Panc1 (cell line): Measurements from ENCODE around the gene WDHD1.

Experiments used
- POLR2AphosphoS5 ChIP-seq: IDR thresholded peaks from 2 replicates; pipeline ENCODE4 v1.6.1; 2012; ENCODE audit warnings: mild to moderate bottlenecking, low read depth, low read length, moderate library complexity
- SIN3A ChIP-seq: IDR thresholded peaks from 2 replicates; pipeline ENCODE4 v1.6.1; 2012; ENCODE audit warnings: low read depth, mild to moderate bottlenecking, low read length, moderate library complexity, borderline replicate concordance; ENCODE audit not compliant: insufficient read depth
- TF ChIP-seq, protein P1 (sequence below): fragments of 450-650 bp; IDR thresholded peaks from 2 replicates; pipeline ENCODE4 v1.5.1; 2017; ENCODE audit warnings: mild to moderate bottlenecking
- TF ChIP-seq, protein P2 (sequence below), 2 experiments: IDR thresholded peaks; 2 replicates each; pipeline ENCODE4 v1.6.1; 2011 to 2012; ENCODE audit warnings: low read depth in 2 of 2, control low read depth in 1 of 2, low read length in 1 of 2, mild to moderate bottlenecking in 1 of 2, moderate library complexity in 1 of 2; ENCODE audit not compliant: insufficient read depth in 1 of 2

- TF ChIP-seq, protein P1, sequence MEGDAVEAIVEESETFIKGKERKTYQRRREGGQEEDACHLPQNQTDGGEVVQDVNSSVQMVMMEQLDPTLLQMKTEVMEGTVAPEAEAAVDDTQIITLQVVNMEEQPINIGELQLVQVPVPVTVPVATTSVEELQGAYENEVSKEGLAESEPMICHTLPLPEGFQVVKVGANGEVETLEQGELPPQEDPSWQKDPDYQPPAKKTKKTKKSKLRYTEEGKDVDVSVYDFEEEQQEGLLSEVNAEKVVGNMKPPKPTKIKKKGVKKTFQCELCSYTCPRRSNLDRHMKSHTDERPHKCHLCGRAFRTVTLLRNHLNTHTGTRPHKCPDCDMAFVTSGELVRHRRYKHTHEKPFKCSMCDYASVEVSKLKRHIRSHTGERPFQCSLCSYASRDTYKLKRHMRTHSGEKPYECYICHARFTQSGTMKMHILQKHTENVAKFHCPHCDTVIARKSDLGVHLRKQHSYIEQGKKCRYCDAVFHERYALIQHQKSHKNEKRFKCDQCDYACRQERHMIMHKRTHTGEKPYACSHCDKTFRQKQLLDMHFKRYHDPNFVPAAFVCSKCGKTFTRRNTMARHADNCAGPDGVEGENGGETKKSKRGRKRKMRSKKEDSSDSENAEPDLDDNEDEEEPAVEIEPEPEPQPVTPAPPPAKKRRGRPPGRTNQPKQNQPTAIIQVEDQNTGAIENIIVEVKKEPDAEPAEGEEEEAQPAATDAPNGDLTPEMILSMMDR, result no peak
- TF ChIP-seq POLR2AphosphoS5 (no peak), SIN3A (no peak)
- TF ChIP-seq, protein P2, sequence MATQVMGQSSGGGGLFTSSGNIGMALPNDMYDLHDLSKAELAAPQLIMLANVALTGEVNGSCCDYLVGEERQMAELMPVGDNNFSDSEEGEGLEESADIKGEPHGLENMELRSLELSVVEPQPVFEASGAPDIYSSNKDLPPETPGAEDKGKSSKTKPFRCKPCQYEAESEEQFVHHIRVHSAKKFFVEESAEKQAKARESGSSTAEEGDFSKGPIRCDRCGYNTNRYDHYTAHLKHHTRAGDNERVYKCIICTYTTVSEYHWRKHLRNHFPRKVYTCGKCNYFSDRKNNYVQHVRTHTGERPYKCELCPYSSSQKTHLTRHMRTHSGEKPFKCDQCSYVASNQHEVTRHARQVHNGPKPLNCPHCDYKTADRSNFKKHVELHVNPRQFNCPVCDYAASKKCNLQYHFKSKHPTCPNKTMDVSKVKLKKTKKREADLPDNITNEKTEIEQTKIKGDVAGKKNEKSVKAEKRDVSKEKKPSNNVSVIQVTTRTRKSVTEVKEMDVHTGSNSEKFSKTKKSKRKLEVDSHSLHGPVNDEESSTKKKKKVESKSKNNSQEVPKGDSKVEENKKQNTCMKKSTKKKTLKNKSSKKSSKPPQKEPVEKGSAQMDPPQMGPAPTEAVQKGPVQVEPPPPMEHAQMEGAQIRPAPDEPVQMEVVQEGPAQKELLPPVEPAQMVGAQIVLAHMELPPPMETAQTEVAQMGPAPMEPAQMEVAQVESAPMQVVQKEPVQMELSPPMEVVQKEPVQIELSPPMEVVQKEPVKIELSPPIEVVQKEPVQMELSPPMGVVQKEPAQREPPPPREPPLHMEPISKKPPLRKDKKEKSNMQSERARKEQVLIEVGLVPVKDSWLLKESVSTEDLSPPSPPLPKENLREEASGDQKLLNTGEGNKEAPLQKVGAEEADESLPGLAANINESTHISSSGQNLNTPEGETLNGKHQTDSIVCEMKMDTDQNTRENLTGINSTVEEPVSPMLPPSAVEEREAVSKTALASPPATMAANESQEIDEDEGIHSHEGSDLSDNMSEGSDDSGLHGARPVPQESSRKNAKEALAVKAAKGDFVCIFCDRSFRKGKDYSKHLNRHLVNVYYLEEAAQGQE (IDR thresholded peaks at IDR 0.05; ENCODE audit: insufficient read depth in 1 of 2, low read depth in 2 of 2, low read length in 1 of 2), result no peak
These were observed 41.7 kb downstream of the WDHD1 start for GRCh38 chr14:54985156-54985555.
